Left ventricle myocardium superior (tissue), 1 donor: Measurements from ENCODE around the gene PIEZO2. TPM values are rescaled to one million over a fixed set of nuclear protein-coding genes. Genes with fewer than 3 reads are reported as not detected.

Experiments used
- ATAC-seq: fragments of 200-7000 bp; cut with Tn5 transposase; one replicate; pipeline ENCODE4 v1.9.1; 2020; ENCODE audit warnings: mild to moderate bottlenecking, moderate library complexity
- DNase-seq: peaks from one replicate; pipeline ENCODE4 v3.0.0-alpha.2; 2020
- intact Hi-C: fragments of 100-400 bp; cut with micrococcal nuclease; formaldehyde crosslinking; loops from one replicate; pipeline ENCODE4 v1.11.0; 2022
- total RNA-seq: library from RNA; stranded (reverse); fragmentation: NEBNext Ultra II Directional; extraction: Animal tissue kit (Norgen Biotek cat#: 25700); gene quantifications from one replicate; pipeline ENCODE4 v1.2.1, GENCODE V29; 2021
- donor health status: DM: no; HTN: yes; CAD: no; lungs with severe emphysema.

Gene PIEZO2
- total RNA-seq, 1 donor from 2014 or later, result 1.1 TPM

DNA sequence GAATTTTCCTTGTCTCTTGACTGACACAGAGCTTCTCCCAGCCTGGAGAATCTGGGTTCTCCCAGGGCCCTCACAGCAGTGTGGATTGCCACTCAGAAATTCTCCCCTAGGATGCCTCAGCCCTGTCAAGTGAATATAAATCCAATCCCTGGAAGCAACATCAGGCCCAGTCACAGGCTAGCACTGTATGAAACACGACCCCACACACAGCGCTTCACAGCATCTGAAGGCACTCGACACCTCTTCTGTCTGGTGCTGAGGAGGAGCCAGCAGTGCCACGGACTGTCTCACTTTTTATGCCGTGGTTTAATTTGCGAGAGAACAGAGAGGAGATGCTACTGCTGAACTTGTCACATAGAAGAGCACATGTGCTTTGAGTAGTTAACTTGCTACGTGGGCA is 459.0 kb downstream of the PIEZO2 start:
- DNase-seq (no peak), ATAC-seq (no peak)
- intact Hi-C loops, result no loop called here

DNA sequence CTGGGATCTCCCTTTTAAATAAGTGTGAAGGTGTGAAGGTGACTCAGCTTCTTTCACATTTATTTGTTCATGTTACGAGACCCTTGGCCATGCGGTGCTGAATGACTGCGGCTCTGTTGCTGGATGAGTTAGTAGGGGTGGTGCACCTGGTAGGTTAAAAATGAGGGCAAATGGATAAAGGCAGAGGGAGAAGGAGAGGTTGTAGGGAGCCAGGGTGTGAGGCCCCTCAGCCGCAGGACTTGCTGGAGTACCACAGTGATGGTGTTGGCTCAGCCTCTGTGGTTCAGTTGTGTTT is 459.4 kb downstream of the PIEZO2 start:
- intact Hi-C loops, result no loop called here
- no peak for ATAC-seq
- DNase-seq, result no peak

DNA sequence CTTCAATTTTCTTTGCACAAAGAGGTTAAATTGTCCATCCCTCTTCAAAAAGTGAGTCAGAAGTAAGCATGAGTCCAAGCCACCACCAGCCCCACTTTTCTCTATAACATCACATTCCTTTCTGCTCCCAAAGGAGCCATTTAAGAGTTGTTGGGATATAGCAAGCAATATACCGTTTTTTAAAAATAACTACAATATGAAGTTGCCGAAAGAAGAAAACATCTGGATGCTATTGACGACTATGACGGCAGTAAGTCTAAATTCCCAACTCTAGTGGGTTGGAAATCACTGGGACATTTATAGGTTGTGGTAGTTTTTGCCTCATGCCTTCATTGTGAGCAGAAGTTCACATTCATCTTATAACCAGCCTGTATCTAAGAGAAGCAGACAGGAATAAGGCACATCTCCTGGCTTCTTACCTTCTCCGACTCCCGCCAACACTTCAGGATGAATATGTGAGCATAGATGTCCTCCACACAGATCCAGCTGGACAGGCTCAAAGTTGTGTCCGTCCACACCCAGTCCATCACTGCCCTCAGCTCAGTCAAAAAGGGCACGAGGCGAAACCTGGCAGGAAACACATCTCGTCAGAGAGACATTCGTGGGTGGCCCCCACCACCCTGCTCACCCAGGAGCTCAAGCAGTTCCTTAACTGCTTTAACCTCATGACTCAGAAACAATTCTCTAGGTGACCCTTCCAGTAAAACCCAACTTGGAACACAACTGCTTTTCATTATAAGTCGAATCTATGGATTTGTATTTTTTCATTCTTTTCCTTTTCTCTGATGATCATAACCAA is 459.9 kb downstream of the PIEZO2 start:
- ATAC-seq, result no peak
- no peak for DNase-seq
- intact Hi-C loops, result no loop called here

DNA sequence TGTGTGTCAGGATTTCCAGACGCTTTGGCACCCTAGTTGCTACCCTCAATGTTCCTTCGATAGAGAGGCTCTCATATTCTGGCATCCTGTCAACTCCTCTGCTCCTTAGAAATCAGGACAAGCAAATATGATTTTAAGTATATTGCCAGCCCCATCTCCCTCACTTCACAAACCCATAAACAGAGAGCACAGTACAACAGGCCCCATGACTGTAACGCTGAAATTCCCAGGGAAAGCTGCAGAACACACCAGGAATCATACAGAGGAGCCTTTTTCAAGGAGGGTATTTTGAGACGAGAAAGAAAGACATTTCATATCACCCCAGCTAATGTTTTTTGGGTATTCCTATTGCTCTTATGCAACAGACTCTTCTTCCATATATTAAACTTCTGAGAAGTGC is 460.6 kb downstream of the PIEZO2 start:
- DNase-seq, result no peak
- no peak for ATAC-seq
- intact Hi-C loops, result no loop called here

DNA sequence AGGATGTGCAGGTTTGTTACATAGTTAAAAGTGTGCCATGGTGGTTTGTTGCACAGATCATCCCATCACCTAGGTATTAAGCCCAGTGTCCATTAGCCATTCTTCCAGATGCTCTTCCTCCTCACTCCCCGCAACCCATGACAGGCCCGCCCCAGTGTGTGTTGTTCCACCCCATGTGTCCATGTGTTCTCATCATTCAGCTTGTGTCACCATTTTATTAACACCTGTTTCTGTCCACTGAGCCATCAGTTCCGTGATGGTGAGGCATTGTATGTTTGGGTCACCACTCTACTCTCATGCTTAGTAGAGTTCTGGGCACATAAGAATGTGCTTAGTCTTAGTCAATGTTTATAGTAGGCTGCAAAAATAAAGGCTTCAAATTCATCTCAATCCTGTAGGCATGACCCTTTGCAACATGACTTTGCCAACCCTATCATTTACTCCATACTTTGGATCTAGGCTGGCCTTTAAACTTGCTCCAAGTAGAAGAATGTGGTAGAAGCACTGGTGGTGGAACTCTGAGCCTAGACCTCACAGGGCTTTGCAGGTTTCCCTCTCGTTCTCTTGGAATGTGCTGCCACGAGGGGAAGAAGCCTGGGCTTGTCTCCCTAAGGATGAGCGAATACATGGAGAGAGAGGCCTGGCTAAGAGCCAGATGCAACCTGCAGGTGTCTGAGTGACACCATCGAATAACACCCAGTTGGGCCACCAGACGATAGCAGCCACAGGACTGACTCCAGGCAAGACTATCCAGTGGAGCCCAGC is 462.0 kb downstream of the PIEZO2 start:
- ATAC-seq (no peak), DNase-seq (no peak)
- intact Hi-C loops, result no loop called here

- no peak for DNase-seq
- intact Hi-C loops, result no loop called here
- no peak for ATAC-seq
These were observed 463.1 kb downstream of the PIEZO2 start for GRCh38 chr18:10686308-10686707.

DNA sequence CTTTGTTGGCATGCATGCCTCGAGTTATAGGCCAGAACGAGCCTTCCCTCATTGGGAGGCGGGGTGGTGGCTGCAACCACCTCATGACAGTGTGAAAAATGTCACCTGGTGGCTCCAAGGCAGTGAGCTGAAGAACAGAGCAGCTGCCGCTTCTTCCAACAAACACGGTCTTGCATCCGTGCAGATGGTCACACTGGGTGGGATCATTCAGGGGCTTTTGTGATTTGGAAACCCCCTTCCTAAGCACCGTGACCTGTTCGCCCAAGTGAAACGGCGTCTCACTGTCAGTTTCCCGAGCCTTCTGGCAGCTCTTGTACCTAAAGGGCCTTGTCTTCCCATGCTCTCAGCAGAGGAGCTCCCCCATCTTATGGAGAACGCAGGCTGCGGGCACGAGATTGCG is 463.9 kb downstream of the PIEZO2 start:
- DNase-seq, result no peak
- intact Hi-C loops, result no loop called here

GRCh38 chr18:10682368-10682714 is 467.0 kb downstream of the PIEZO2 start:
- DNase-seq (no peak), ATAC-seq (no peak)
- intact Hi-C loops, result no loop called here

More for the DNA sequence above, 463.9 kb downstream of the PIEZO2 start:
- ATAC-seq, result no peak

- ATAC-seq, result no peak
- intact Hi-C loops, result no loop called here
These were observed 467.6 kb downstream of the PIEZO2 start for GRCh38 chr18:10681581-10682367.

GRCh38 chr18:10680271-10680596 is 469.1 kb downstream of the PIEZO2 start:
- ATAC-seq (no peak), DNase-seq (no peak)
- intact Hi-C loops, result no loop called here

More at GRCh38 chr18:10681581-10682367, 467.6 kb downstream of the PIEZO2 start:
- no peak for DNase-seq

GRCh38 chr18:10679557-10680270 is 469.7 kb downstream of the PIEZO2 start:
- intact Hi-C loops, result no loop called here
- ATAC-seq (no peak), DNase-seq (no peak)

DNA sequence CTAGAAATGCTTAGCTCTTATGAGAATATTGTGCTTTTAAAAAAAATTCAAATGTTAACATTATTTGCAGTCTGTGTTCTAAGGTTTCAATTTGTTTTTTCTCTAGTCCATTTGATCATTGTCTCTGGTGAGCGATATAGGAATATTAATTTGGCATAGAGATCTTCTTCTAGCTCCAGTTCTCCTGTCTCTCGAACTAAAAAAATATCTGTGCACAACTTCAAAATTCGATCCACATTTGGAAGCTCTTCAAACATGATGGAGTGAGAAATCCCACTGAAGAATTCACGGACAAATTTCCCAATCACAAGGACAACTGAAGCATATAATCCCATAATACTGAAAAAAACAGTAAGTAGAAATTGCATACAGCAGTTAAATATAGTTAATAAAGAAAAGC is 477.9 kb downstream of the PIEZO2 start:
- ATAC-seq (no peak), DNase-seq (no peak)
- intact Hi-C loops, result no loop called here

GRCh38 chr18:10670856-10671255 is 478.5 kb downstream of the PIEZO2 start:
- no peak for DNase-seq
- ATAC-seq, result no peak
- intact Hi-C loops, result no loop called here

DNA sequence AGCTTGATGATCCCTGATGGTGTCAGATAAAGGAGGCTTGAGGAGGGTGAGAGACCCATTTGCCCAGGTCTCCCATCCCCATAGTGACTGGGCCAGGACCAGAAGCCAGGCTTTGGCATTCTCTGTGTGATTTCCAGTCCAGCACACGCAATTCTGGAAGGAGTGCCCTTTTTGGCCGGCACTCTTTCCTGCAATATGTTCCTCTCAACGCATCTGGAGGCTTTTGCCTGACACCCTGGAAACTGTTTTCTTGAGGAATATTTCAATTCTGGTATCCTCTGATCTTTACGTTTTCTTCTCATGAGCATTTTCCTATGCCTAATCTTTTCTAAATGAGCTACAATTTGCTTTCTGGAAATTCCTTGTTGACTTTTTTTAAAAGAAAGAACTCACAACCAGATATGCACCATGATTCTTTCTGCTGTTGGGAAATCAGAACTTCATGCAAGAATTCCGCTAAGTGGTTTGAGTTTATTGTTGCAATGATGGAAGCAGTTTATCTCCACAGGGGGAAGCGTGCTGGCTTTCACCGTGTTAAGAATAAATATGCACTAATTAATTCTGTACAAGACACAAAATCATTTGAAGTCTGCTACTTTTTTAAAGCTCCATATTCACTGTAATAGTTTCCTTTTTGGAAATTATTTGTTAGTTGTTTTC is 479.8 kb downstream of the PIEZO2 start:
- DNase-seq (no peak), ATAC-seq (no peak)
- intact Hi-C loops, result no loop called here

- no peak for ATAC-seq
- intact Hi-C loops, result no loop called here
- DNase-seq, result no peak
These were observed 485.6 kb downstream of the PIEZO2 start for GRCh38 chr18:10663750-10664149.

- ATAC-seq (peak; percentile 69), DNase-seq (no peak)
- intact Hi-C loops, result no loop called here
These were observed 488.1 kb downstream of the PIEZO2 start for GRCh38 chr18:10661317-10661716.

DNA sequence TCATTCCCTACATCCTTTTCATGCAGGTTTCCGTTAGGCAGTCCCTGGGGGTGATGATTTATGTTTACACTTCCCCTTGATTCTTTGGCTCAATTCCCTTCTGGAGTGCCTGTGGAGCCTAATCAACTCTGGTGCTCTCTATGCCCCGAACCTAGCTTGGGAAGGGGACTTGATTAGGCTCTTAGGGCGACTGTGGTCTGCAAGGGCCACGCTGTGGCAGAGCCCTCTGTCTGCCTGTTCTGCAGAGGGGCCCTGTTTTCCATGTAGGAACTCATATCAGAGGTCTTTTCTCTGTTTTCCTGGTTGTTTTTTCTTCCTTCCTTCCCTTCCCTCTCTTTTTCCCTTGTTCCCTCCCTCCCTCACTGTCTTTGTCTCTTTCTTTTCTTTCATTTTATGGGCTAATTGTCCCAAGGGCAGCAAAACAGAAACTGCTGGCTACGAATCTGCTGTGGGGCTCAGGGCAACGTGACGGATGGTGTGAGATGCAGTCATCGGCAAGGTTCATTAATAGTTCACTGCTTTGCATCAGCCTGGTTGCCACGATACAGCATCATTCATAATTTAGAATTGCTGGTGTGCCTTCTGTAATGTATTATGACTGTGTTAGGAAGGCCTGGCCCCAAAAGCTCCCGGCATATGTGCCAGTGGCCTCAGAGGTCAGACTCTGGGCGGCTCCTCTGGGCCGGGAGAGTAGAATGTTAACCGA is 489.0 kb downstream of the PIEZO2 start:
- intact Hi-C loops, result no loop called here
- ATAC-seq, result peak; percentile 77
- peak; percentile 32 for DNase-seq

DNA sequence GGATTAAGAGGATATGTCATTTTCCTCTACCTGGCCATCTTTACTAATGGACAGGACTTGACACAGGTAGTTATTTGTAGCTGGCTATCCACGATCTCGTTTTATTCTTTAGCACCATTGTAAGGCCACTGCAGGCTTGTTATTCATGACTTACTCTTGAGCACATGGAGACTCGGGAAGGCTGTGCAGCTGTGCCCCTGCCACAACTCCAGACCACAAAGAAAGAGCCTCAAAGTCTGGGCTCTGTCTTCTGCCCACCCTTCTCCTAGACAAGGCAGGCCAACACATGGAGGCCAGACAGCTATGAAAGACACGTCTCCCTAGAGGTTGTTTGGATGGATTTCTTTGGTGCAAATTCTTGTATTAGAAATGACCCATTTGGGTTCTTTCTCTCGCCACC is 489.8 kb downstream of the PIEZO2 start:
- ATAC-seq, result no peak
- intact Hi-C loops, result no loop called here
- DNase-seq, result no peak

GRCh38 chr18:10659000-10659399 is 490.4 kb downstream of the PIEZO2 start:
- no peak for DNase-seq
- ATAC-seq, result no peak
- intact Hi-C loops, result no loop called here
